ENCODE measurements around the gene PLAC1. TPM values are rescaled to one million over a fixed set of nuclear protein-coding genes. Genes with fewer than 3 reads are reported as not detected.

The PLAC1 gene
- total and polyA plus RNA-seq, 2 of the 4 experiments (the other 2 are of a cell fraction): 0.36 to 0.74 TPM

DNA sequence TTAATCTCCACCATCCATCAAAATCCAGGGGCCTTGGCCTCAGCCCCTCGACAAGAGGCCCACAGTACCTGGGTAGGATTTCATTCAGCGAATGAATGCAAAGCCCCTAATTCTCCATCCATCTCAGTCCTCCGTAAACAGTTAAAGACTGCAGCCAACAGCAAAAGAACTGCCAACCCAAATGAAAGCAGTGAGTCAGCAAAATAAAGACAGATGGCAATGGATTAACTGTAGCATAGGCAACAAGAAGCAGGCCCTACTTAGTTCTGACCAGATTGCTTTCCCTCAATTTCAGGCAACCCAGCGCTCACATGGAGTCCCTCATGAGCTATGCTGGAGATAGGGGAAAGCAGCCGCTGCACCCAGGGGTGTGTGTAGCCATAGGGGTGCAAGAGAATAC, 21.4 kb downstream of the PLAC1 start:
- H3K14ac ChIP-seq (replicated peaks; ENCODE audit: low read depth, low read length): no peak overlapping the region; the same call in 1 of the 2 replicates
- H3K4me2 ChIP-seq (ENCODE audit: low read depth, low read length): no peak overlapping the region
- BruUV-seq (replicated peaks): no TSS peak
- H2BK5ac ChIP-seq (ENCODE audit: low read depth, low read length, poor library complexity, severe bottlenecking): no peak overlapping the region
- 56% methylated on average over 2 of the region's 5 CpGs; no CpG with 5 or more reads in 1 of the 2 experiments for WGBS, 2 experiments (ENCODE audit: extremely low coverage in 2 of 2, insufficient read length in 1 of 2)
- no peak overlapping the region for H3K56ac ChIP-seq (ENCODE audit: extremely low read depth, insufficient read depth, low read length)
- no peak overlapping the region for H3K23ac ChIP-seq (ENCODE audit: low read depth, low read length)
- peak overlapping the region; percentile 35; the same call in 1 of the 3 replicates for H2BK15ac ChIP-seq (ENCODE audit: low read depth, low read length)
- H2BK20ac ChIP-seq (ENCODE audit: low read depth, low read length): peak overlapping the region; percentile 71
- peak overlapping the region; percentile 53; the same call in 1 of the 2 replicates for H4K91ac ChIP-seq (ENCODE audit: insufficient read depth, low read depth, low read length)
- dilution Hi-C loops (cut with HindIII; ENCODE audit: low sequenced_read_pairs, unreplicated experiment) (no loop called here), in situ Hi-C loops (cut with MboI; ENCODE audit: low sequenced_read_pairs) (no loop called here), intact Hi-C loops (cut with micrococcal nuclease) (no loop called here)
- no peak overlapping the region for H4K8ac ChIP-seq (ENCODE audit: low read depth in 2 of 2, low read length in 2 of 2)
- DNase-seq (peak; percentile 44), ATAC-seq (ENCODE audit: low read depth) (peak; percentile 49; the same call in 1 of the 2 replicates)
- peaks cover 10% of the 10 kb centered on the region for H3K4me1 ChIP-seq (ENCODE audit: control insufficient read depth, insufficient read depth, low read length)
- no peak for TF ChIP-seq RFX5 (IDR thresholded peaks at IDR 0.05; ENCODE audit: low read depth, low read length)
- TF ChIP-seq CHD1 (IDR thresholded peaks at IDR 0.05; ENCODE audit: low read depth, low read length): no peak
- peak; percentile 86 for TF ChIP-seq NFE2L2 (IDR thresholded peaks at IDR 0.05; ENCODE audit: low read depth, low read length)
- TF ChIP-seq SMC3 (IDR thresholded peaks at IDR 0.05; ENCODE audit: low read depth, low read length): no peak
- no peak for TF ChIP-seq RAD21 (IDR thresholded peaks at IDR 0.05; ENCODE audit: low read length)
- TF ChIP-seq MXI1 (IDR thresholded peaks at IDR 0.05; ENCODE audit: borderline replicate concordance, low read depth, low read length): no peak
- TF ChIP-seq POLR2A (IDR thresholded peaks at IDR 0.05; ENCODE audit: low read depth, low read length): no peak
- TF ChIP-seq FOS (IDR thresholded peaks at IDR 0.05; ENCODE audit: low read depth, low read length): no peak
- TF ChIP-seq, protein P1, sequence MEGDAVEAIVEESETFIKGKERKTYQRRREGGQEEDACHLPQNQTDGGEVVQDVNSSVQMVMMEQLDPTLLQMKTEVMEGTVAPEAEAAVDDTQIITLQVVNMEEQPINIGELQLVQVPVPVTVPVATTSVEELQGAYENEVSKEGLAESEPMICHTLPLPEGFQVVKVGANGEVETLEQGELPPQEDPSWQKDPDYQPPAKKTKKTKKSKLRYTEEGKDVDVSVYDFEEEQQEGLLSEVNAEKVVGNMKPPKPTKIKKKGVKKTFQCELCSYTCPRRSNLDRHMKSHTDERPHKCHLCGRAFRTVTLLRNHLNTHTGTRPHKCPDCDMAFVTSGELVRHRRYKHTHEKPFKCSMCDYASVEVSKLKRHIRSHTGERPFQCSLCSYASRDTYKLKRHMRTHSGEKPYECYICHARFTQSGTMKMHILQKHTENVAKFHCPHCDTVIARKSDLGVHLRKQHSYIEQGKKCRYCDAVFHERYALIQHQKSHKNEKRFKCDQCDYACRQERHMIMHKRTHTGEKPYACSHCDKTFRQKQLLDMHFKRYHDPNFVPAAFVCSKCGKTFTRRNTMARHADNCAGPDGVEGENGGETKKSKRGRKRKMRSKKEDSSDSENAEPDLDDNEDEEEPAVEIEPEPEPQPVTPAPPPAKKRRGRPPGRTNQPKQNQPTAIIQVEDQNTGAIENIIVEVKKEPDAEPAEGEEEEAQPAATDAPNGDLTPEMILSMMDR (conservative IDR thresholded peaks at IDR 0.05; ENCODE audit: low read depth, low read length): no peak
- peak; percentile 83 for TF ChIP-seq MAFK (IDR thresholded peaks at IDR 0.05; ENCODE audit: low read depth, low read length)
- TF ChIP-seq CEBPB (IDR thresholded peaks at IDR 0.05; ENCODE audit: low read depth, low read length): no peak
- no peak for TF ChIP-seq MAZ (IDR thresholded peaks at IDR 0.05; ENCODE audit: borderline replicate concordance, low read depth, low read length)
- TF ChIP-seq, protein P2, sequence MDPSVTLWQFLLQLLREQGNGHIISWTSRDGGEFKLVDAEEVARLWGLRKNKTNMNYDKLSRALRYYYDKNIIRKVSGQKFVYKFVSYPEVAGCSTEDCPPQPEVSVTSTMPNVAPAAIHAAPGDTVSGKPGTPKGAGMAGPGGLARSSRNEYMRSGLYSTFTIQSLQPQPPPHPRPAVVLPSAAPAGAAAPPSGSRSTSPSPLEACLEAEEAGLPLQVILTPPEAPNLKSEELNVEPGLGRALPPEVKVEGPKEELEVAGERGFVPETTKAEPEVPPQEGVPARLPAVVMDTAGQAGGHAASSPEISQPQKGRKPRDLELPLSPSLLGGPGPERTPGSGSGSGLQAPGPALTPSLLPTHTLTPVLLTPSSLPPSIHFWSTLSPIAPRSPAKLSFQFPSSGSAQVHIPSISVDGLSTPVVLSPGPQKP (IDR thresholded peaks at IDR 0.05; ENCODE audit: borderline replicate concordance, low read depth, low read length): no peak
- H2AFZ ChIP-seq (replicated peaks; ENCODE audit: low read length, poor library complexity): peak overlapping the region; percentile 47
- peaks cover 16% of the 10 kb centered on the region for H3K9me1 ChIP-seq (ENCODE audit: insufficient read depth, low read length)
- peak overlapping the region; percentile 39 for H2AK9ac ChIP-seq (replicated peaks; ENCODE audit: low read depth, low read length, poor library complexity)
- H3K36me3 ChIP-seq (ENCODE audit: control insufficient read depth, insufficient read depth, low read length): no peaks in the 10 kb centered on the region
- peak overlapping the region; percentile 59 for H2BK120ac ChIP-seq (ENCODE audit: low read depth, low read length)
- H4K20me1 ChIP-seq (ENCODE audit: insufficient read depth, low read length): no peaks in the 10 kb centered on the region
- CTCF ChIA-PET: no interaction called here
- H3K9me3 ChIP-seq (ENCODE audit: control insufficient read depth, insufficient read depth, low read length): no peaks in the 10 kb centered on the region
- H3K18ac ChIP-seq (ENCODE audit: low read depth, low read length): no peak overlapping the region; the same call in 1 of the 2 replicates
- no peak overlapping the region for H3K9ac ChIP-seq (ENCODE audit: low read depth, low read length)
- H4K5ac ChIP-seq (ENCODE audit: low read depth, low read length): peak overlapping the region; percentile 42
- POLR2A ChIA-PET (ENCODE audit: unreplicated experiment): no interaction called here
- no peak overlapping the region; the same call in 1 of the 2 replicates for H2AK5ac ChIP-seq (ENCODE audit: low read depth, low read length)
- no peak overlapping the region for H3K4me3 ChIP-seq (ENCODE audit: insufficient read depth, low read depth, low read length)
- H3K4ac ChIP-seq (ENCODE audit: low read depth, low read length): peak overlapping the region; percentile 55
- no peaks in the 10 kb centered on the region for H3K27me3 ChIP-seq (ENCODE audit: control insufficient read depth, insufficient read depth, low read length)
- H3K79me1 ChIP-seq (ENCODE audit: low read depth in 1 of 2, low read length in 2 of 2): no peaks in the 10 kb centered on the region
- H3K27ac ChIP-seq (ENCODE audit: insufficient read depth, low read length): peak overlapping the region; percentile 26; the same call in 1 of the 2 replicates

Measured in IMR-90 (cell line).